ENCODE measurements around the gene SEMA4D.

The SEMA4D gene

DNA sequence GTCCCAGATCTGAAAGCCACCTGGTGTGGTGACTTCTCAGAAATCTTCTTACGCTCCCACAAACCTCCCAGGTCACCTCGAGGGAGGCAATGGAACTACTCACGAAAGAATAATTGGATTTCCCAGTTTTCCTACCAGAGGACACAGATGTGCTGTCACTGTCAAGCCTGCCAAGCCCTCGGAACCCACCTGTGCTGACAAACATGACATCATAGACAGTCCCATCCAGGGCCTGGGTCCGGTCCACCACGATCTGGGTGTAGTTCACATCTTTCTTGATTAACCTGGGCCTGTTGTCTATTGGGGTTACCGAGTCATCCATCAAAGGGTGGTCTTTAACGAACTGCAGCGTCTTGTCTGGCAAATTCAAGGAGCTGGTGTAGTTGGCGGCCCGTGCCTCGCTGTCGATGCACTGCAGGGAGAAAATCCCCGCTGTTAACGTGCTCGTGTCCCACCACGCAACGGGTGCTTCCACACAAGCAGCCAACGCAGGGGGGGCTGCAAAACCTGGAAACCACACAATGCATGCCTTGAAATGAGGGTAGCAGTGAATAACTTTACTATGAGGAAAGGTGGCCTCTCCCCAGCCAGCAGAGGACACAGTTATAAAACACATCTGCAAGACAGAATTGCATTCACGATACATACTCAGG, 110.6 kb downstream of the SEMA4D start:
- no peak overlapping the region for H3K27ac ChIP-seq
- TF ChIP-seq, protein P1, sequence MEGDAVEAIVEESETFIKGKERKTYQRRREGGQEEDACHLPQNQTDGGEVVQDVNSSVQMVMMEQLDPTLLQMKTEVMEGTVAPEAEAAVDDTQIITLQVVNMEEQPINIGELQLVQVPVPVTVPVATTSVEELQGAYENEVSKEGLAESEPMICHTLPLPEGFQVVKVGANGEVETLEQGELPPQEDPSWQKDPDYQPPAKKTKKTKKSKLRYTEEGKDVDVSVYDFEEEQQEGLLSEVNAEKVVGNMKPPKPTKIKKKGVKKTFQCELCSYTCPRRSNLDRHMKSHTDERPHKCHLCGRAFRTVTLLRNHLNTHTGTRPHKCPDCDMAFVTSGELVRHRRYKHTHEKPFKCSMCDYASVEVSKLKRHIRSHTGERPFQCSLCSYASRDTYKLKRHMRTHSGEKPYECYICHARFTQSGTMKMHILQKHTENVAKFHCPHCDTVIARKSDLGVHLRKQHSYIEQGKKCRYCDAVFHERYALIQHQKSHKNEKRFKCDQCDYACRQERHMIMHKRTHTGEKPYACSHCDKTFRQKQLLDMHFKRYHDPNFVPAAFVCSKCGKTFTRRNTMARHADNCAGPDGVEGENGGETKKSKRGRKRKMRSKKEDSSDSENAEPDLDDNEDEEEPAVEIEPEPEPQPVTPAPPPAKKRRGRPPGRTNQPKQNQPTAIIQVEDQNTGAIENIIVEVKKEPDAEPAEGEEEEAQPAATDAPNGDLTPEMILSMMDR (IDR thresholded peaks at IDR 0.05): no peak
- no peak for TF ChIP-seq ZFX (IDR thresholded peaks at IDR 0.05; ENCODE audit: borderline replicate concordance)

DNA sequence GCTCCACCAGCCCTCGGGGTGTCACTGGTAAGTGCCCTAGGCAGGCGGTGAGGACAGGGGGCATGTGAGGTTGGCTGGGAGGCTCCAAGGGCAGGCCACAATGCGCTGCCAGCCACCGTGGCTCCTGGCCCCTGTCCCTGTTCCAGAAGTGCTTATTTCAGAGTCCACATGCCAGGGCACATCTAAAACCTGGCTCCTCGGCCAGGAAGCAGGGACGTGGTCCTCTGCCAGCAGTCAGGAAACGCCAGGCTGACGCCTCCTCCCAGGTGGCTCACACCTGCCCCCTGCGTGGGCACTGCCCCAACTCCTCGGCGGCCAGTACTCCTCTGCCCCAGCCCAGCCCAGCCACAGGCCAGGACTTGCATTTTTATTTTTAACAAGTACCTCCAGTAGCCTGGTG, 111.1 kb downstream of the SEMA4D start:
- no peak for TF ChIP-seq ZFX (IDR thresholded peaks at IDR 0.05; ENCODE audit: borderline replicate concordance)
- TF ChIP-seq, protein P1 (IDR thresholded peaks at IDR 0.05): no peak
- no peak overlapping the region for H3K27ac ChIP-seq

DNA sequence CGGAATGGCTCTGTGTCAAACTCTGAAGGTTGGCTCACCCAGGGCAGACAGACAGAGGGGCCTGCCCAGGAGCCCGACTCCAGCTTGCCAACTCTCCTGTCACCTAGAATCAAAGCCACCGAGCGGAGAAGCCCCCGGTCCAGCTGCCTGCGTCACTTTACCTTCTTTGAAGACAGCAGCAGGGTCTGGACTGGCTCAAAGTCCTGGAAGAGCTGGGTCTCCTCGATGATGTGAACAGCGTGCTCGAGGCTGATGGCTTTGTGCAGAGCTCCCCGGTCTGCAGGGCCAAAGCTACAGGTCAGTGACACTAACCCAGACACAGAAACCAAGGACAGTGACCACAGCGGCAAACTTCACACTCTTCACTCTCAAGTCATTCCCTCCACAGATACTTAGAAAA, 111.7 kb downstream of the SEMA4D start:
- H3K27ac ChIP-seq: no peak overlapping the region
- TF ChIP-seq ZFX (IDR thresholded peaks at IDR 0.05; ENCODE audit: borderline replicate concordance): no peak
- TF ChIP-seq, protein P1 (IDR thresholded peaks at IDR 0.05): no peak

DNA sequence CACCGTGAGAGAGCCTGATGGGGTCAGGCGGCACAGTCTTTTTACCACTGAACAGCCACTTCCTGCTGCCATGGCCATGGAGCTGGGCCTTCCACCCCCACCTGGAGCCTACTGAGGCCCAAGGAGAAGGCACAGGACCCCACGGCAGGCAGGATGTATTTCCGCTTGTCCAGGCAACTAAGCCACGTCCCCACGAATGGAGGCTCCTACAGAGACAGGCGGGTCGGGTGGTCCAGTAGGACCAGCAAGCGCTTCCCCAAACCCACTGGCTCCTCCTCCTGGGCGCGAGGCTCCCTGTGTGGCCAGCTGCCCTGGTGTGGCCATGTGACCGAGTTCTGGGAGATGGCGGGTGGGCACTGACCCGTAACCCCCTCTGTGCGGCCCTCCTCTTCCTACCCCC, 113.1 kb downstream of the SEMA4D start:
- no peak for TF ChIP-seq ZFX (IDR thresholded peaks at IDR 0.05; ENCODE audit: borderline replicate concordance)
- TF ChIP-seq, protein P1 (IDR thresholded peaks at IDR 0.05): no peak
- H3K27ac ChIP-seq: no peak overlapping the region

DNA sequence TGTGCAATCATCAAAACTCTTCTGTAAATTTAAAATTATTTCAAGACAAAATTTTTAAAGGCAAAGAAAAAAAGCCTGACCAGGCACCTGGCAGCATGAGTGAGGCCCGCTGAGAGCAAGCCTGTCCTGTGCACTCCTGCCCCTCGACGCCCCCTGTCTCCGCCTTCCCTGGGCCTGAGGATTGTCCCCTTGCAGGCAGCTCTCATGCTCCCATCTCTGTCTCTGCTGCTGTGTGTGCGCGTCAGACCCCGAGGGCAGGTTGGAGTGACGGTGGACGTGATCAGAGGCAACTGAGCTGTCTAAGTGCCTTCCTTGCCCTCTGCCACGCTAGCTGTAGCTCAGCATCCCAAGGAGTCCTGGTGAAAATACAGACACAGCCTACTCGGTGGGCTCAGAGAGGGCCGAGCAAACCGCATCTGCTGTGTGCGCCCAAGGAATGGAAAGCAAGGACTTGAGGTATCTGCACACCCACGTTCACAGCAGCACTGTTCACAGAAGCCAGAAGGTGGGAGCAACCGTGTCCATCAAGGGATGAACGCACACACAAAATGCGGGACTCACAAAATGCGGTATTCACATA, 114.1 kb downstream of the SEMA4D start:
- TF ChIP-seq ZFX (IDR thresholded peaks at IDR 0.05; ENCODE audit: borderline replicate concordance): no peak
- TF ChIP-seq, protein P1 (IDR thresholded peaks at IDR 0.05): no peak
- no peak overlapping the region for H3K27ac ChIP-seq

DNA sequence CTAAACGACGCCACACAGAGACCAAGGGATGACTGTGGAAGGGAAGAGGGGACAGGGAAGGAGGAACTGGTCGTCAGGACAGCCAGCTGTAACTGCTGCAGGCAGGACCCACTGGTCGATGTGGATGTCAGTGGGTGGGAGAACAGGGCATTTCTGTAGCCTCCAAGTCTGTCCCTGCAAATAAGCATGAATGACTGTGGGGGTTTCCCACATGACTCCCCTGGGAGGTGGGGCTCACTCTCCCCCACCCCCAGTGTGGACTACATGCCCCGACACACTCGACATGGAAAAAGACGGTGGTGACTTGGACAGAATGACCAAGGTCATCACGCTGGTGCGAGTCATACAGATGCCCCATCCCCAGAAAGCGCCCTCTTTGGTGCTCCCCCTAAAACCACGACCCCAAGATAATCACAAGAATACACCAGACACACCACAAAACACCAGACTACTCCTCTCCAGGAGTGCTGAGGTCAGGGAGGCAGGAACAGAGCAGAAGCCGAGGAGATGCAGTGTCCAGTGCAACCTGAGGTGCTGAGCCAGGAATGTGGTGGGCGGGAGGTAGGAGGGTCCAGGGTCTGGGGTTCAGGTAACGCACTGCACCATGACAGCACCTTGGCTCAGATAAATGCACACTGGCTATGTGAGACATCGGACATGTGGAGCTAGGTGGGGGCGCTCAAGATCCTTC, 114.7 kb downstream of the SEMA4D start:
- no peak for TF ChIP-seq ZFX (IDR thresholded peaks at IDR 0.05; ENCODE audit: borderline replicate concordance)
- TF ChIP-seq, protein P1 (IDR thresholded peaks at IDR 0.05): no peak
- H3K27ac ChIP-seq: no peak overlapping the region
